GM23338 (cell line): ENCODE measurements around the gene KIAA1328. TPM values are rescaled to one million over a fixed set of nuclear protein-coding genes. Genes with fewer than 3 reads are reported as not detected.

ENCODE experiments used
- ATAC-seq: fragments of 200-7000 bp; cut with Tn5 transposase; 3 replicates; pipeline ENCODE4 v1.9.1; 2020
- DNase-seq: peaks from one replicate; pipeline ENCODE4 v3.0.0-alpha.2; 2015; ENCODE audit warnings: low spot score
- H2AFZ ChIP-seq: fragments of 200-600 bp; sonication (generic); 2 replicates; pipeline ENCODE4 v1.8.0; 2016; ENCODE audit warnings: antibody characterized with exemption, mild to moderate bottlenecking, moderate library complexity
- H3F3A ChIP-seq: fragments of 200-600 bp; sonication (generic); replicated peaks from 2 replicates; pipeline ENCODE4 v1.8.0; 2017; ENCODE audit warnings: antibody characterized with exemption, mixed run types, low read depth
- H3K27ac ChIP-seq: fragments of 200-600 bp; sonication (generic); 2 replicates; pipeline ENCODE4 v1.6.1; 2016; ENCODE audit warnings: low read depth
- H3K27me3 ChIP-seq: fragments of 200-600 bp; sonication (generic); 2 replicates; pipeline ENCODE4 v1.8.0; 2016; ENCODE audit warnings: mild to moderate bottlenecking, mixed run types, moderate library complexity; ENCODE audit not compliant: insufficient read depth
- H3K36me3 ChIP-seq: fragments of 200-600 bp; sonication (generic); 2 replicates; pipeline ENCODE4 v1.8.0; 2016; ENCODE audit warnings: mild to moderate bottlenecking; ENCODE audit not compliant: insufficient read depth
- H3K4me1 ChIP-seq: fragments of 200-600 bp; sonication (generic); 2 replicates; pipeline ENCODE4 v1.8.0; 2016; ENCODE audit warnings: mild to moderate bottlenecking, moderate library complexity; ENCODE audit not compliant: insufficient read depth
- H3K4me2 ChIP-seq: fragments of 200-600 bp; sonication (generic); 2 replicates; pipeline ENCODE4 v1.7.1; 2017; ENCODE audit warnings: mixed run types
- H3K4me3 ChIP-seq: fragments of 200-600 bp; sonication (generic); 2 replicates; pipeline ENCODE4 v1.6.1; 2016; ENCODE audit warnings: mixed run types
- H3K79me2 ChIP-seq: fragments of 200-600 bp; sonication (generic); replicated peaks from 2 replicates; pipeline ENCODE4 v1.8.0; 2017; ENCODE audit warnings: mild to moderate bottlenecking; ENCODE audit not compliant: insufficient read depth
- H3K9me2 ChIP-seq: fragments of 200-600 bp; sonication (generic); 2 replicates; pipeline ENCODE4 v1.8.0; 2017; ENCODE audit not compliant: insufficient read depth
- H4K20me1 ChIP-seq: fragments of 200-600 bp; sonication (generic); replicated peaks from 2 replicates; pipeline ENCODE4 v1.8.0; 2017; ENCODE audit warnings: mild to moderate bottlenecking; ENCODE audit not compliant: insufficient read depth
- H3K27ac Mint-ChIP-seq: 2 replicates; pipeline ENCODE4 v1.8.0; 2020; ENCODE audit warnings: inconsistent platforms, mild to moderate bottlenecking, moderate library complexity, mixed read lengths
- H3K27me3 Mint-ChIP-seq: 3 replicates; pipeline ENCODE4 v1.8.0; 2022; ENCODE audit warnings: low read depth, mild to moderate bottlenecking, moderate library complexity, mixed read lengths, inconsistent platforms; ENCODE audit not compliant: insufficient read depth, poor library complexity
- H3K36me3 Mint-ChIP-seq: 3 replicates; pipeline ENCODE4 v1.8.0; 2021; ENCODE audit warnings: low read depth, mild to moderate bottlenecking, inconsistent platforms, moderate library complexity, mixed read lengths
- H3K4me1 Mint-ChIP-seq: 3 replicates; pipeline ENCODE4 v1.8.0; 2020; ENCODE audit warnings: mild to moderate bottlenecking, inconsistent platforms, mixed read lengths
- H3K4me3 Mint-ChIP-seq: 3 replicates; pipeline ENCODE4 v1.8.0; 2021; ENCODE audit warnings: moderate library complexity, mild to moderate bottlenecking, inconsistent platforms, mixed read lengths
- H3K9me3 Mint-ChIP-seq: 3 replicates; pipeline ENCODE4 v1.8.0; 2020; ENCODE audit warnings: moderate library complexity, mild to moderate bottlenecking, inconsistent platforms, mixed read lengths
- CREB1 ChIP-seq: fragments of 250-450 bp; sonication (Bioruptor Pico); IDR thresholded peaks from 2 replicates; pipeline ENCODE4 v1.5.0; 2020; ENCODE audit warnings: low read depth, mild to moderate bottlenecking, moderate library complexity
- ETS1 ChIP-seq: IDR thresholded peaks from 2 replicates; pipeline ENCODE4 v1.6.1; 2016; ENCODE audit warnings: antibody characterized with exemption
- EZH2phosphoT487 ChIP-seq: fragments of 200-600 bp; sonication (generic); IDR thresholded peaks from one replicate; pipeline ENCODE4 v1.8.1; 2018; ENCODE audit warnings: antibody characterized with exemption; ENCODE audit not compliant: unreplicated experiment
- JUNB ChIP-seq: IDR thresholded peaks from one replicate; pipeline ENCODE4 v1.6.1; 2016; ENCODE audit warnings: antibody characterized with exemption; ENCODE audit not compliant: unreplicated experiment
- NANOG ChIP-seq: IDR thresholded peaks from 2 replicates; pipeline ENCODE4 v1.6.1; 2016; ENCODE audit warnings: antibody characterized with exemption, borderline replicate concordance
- POLR2AphosphoS5 ChIP-seq: IDR thresholded peaks from 2 replicates; pipeline ENCODE4 v1.6.1; 2016; ENCODE audit warnings: antibody characterized with exemption, low read depth
- REST ChIP-seq: IDR thresholded peaks from one replicate; pipeline ENCODE4 v1.6.1; 2018; ENCODE audit warnings: antibody characterized with exemption; ENCODE audit not compliant: unreplicated experiment
- STAT1 ChIP-seq: IDR thresholded peaks from one replicate; pipeline ENCODE4 v1.6.1; 2016; ENCODE audit warnings: antibody characterized with exemption; ENCODE audit not compliant: unreplicated experiment
- ZNF114 ChIP-seq: fragments of 250-450 bp; sonication (Bioruptor Pico); IDR thresholded peaks from 2 replicates; pipeline ENCODE4 v1.5.0; 2020; ENCODE audit warnings: mild to moderate bottlenecking, moderate library complexity
- ZNF462 ChIP-seq: fragments of 250-450 bp; sonication (Bioruptor Pico); IDR thresholded peaks from 2 replicates; pipeline ENCODE4 v1.5.0; 2020; ENCODE audit warnings: mild to moderate bottlenecking, moderate library complexity
- polyA plus RNA-seq: library from polyadenylated mRNA; unstranded; fragments of >200 nt; fragmentation: Nextera tagmentation; extraction: Ambion mirVana; gene quantifications from 2 replicates; pipeline ENCODE4 v1.2.1, GENCODE V29; 2016
- total RNA-seq: library from RNA; depleted of rRNA; stranded (reverse); fragments of >200 nt; shearing (Covaris generic); gene quantifications from 2 replicates; pipeline ENCODE4 v1.2.3, GENCODE V29; 2014

Gene KIAA1328
- total and polyA plus RNA-seq, 2 experiments from 2014 or later, result 5.2 to 8.4 TPM

- Histone ChIP-seq H3K27me3 (no peaks in the 10 kb centered on the region), H3K36me3 (no peaks in the 10 kb centered on the region), H3K4me3 (no peak overlapping the region), H2AFZ (no peak overlapping the region), H3K4me2 (no peak overlapping the region), H4K20me1 (no peaks in the 10 kb centered on the region), H3K9me2 (no peaks in the 10 kb centered on the region), H3K27ac (no peak overlapping the region), H3K79me2 (no peaks in the 10 kb centered on the region), H3K4me1 (peaks cover 12% of the 10 kb centered on the region), H3F3A (no peaks in the 10 kb centered on the region)
- no peak for DNase-seq
- Mint-ChIP-seq H3K4me1 (peaks cover 19% of the 10 kb centered on the region), H3K36me3 (peaks cover 10% of the 10 kb centered on the region; the same call in 2 of the 3 replicates), H3K9me3 (no peaks in the 10 kb centered on the region), H3K4me3 (no peak overlapping the region), H3K27me3 (no peaks in the 10 kb centered on the region), H3K27ac (no peak overlapping the region; the same call in 1 of the 2 replicates)
- no peak for ATAC-seq
- TF ChIP-seq ZNF462 (no peak), REST (no peak), EZH2phosphoT487 (no peak), POLR2AphosphoS5 (no peak), NANOG (no peak), STAT1 (no peak), ETS1 (no peak), JUNB (no peak), ZNF114 (CRISPR knock-in tag) (no peak), CREB1 (CRISPR knock-in tag) (no peak)
Measured at GRCh38 chr18:36839835-36840234, 10.9 kb downstream of the KIAA1328 start.
